H1 (cell line): ENCODE results near the gene ZNF462. TPM values are rescaled to one million over a fixed set of nuclear protein-coding genes. Genes with fewer than 3 reads are reported as not detected.

Source experiments
- CTCF ChIA-PET: fragments of 300-600 bp; sonication (Branson Sonifier 250); formaldehyde crosslinking; loops from one replicate; lab custom pipeline; 2021; ENCODE audit not compliant: partially characterized antibody; lab: Charles Lee
- POLR2A ChIA-PET: fragments of 300-600 bp; sonication (Branson Sonifier 250); formaldehyde crosslinking; loops from one replicate; lab custom pipeline; 2021; ENCODE audit warnings: inconsistent platforms; ENCODE audit not compliant: partially characterized antibody; lab: Charles Lee
- DNase-seq, 2 experiments: peaks; one replicate each; pipeline versions ENCODE4 v3.0.0 to v3.0.0-alpha.2; 2010 to 2022; ENCODE audit warnings: low spot score in 2 of 2, low read depth in 1 of 2, mixed read lengths in 1 of 2
- FAIRE-seq: peaks from 2 replicates; lab custom pipeline; 2011; peaks lifted over from hg19 to GRCh38; lab: Jason Lieb, UNC
- H2AFZ ChIP-seq: 2 replicates; pipeline ENCODE4 v1.8.1; 2012; ENCODE audit warnings: low read length, inconsistent platforms
- H2AK5ac ChIP-seq: 2 replicates; pipeline ENCODE4 v1.6.1; 2013; ENCODE audit warnings: low read depth, low read length
- H2BK120ac ChIP-seq: replicated peaks from 2 replicates; pipeline ENCODE3; 2013; ENCODE audit warnings: low read depth, low read length, inconsistent platforms
- H2BK12ac ChIP-seq: 2 replicates; pipeline ENCODE4 v1.6.1; 2013; ENCODE audit warnings: low read depth, low read length
- H2BK15ac ChIP-seq: 2 replicates; pipeline ENCODE4 v1.6.1; 2013; ENCODE audit warnings: low read length
- H2BK20ac ChIP-seq: 2 replicates; pipeline ENCODE4 v1.6.1; 2013; ENCODE audit warnings: low read length
- H2BK5ac ChIP-seq: 2 replicates; pipeline ENCODE4 v1.6.1; 2013; ENCODE audit warnings: low read depth, low read length
- H3K14ac ChIP-seq: 2 replicates; pipeline ENCODE4 v1.6.1; 2013; ENCODE audit warnings: inconsistent platforms; ENCODE audit not compliant: insufficient read length
- H3K18ac ChIP-seq: 2 replicates; pipeline ENCODE4 v1.6.1; 2013; ENCODE audit warnings: low read length; ENCODE audit errors: extremely low read depth
- H3K23ac ChIP-seq: 2 replicates; pipeline ENCODE4 v1.6.1; 2013; ENCODE audit warnings: inconsistent platforms; ENCODE audit not compliant: insufficient read length
- H3K23me2 ChIP-seq: 2 replicates; pipeline ENCODE4 v1.6.1; 2013; ENCODE audit warnings: low read depth, low read length
- H3K27ac ChIP-seq: 2 replicates; pipeline ENCODE4 v1.6.1; 2011; ENCODE audit warnings: low read depth, low read length, inconsistent platforms
- H3K27me3 ChIP-seq, 4 experiments: replicated peaks in 1 of 4; 1 replicate in 1 of 4; 2 replicates in 3 of 4; pipeline versions ENCODE4 v1.6.1 to v1.8.1; 2011 to 2013; ENCODE audit warnings: low read length in 3 of 4, mild to moderate bottlenecking in 3 of 4, inconsistent platforms in 2 of 4, mixed read lengths in 2 of 4, moderate library complexity in 1 of 4; ENCODE audit not compliant: control insufficient read depth in 3 of 4, insufficient read depth in 3 of 4; ENCODE audit errors: extremely low read depth in 1 of 4
- H3K36me3 ChIP-seq, 4 experiments: 2 replicates each; pipeline versions ENCODE4 v1.6.1 to v1.8.1; 2011 to 2013; ENCODE audit warnings: mild to moderate bottlenecking in 4 of 4, low read length in 3 of 4, moderate library complexity in 2 of 4, control low read depth in 1 of 4, inconsistent platforms in 1 of 4; ENCODE audit not compliant: insufficient read depth in 4 of 4, control insufficient read depth in 2 of 4
- H3K4ac ChIP-seq: replicated peaks from 2 replicates; pipeline ENCODE3; 2013; ENCODE audit warnings: low read length, low read depth, mixed read lengths, inconsistent platforms; ENCODE audit not compliant: insufficient read length
- H3K4me1 ChIP-seq, 4 experiments: replicated peaks in 1 of 4; 1 replicate in 1 of 4; 2 replicates in 3 of 4; pipeline versions ENCODE4 v1.6.1 to v1.8.1; 2011 to 2013; ENCODE audit warnings: low read length in 3 of 4, inconsistent platforms in 2 of 4, mixed read lengths in 1 of 4; ENCODE audit not compliant: insufficient read depth in 4 of 4, control insufficient read depth in 3 of 4
- H3K4me2 ChIP-seq, 2 experiments: 2 replicates each; pipeline versions ENCODE4 v1.6.1 to v1.8.1; 2011 to 2013; ENCODE audit warnings: low read depth in 2 of 2, low read length in 2 of 2, control low read depth in 1 of 2, inconsistent platforms in 1 of 2, mild to moderate bottlenecking in 1 of 2; ENCODE audit not compliant: insufficient read depth in 1 of 2
- H3K4me3 ChIP-seq, 4 experiments: fragments of 200-600, 300-600 bp in 1 of 4; sonication (generic), shearing (Covaris generic), sonication (Bioruptor Twin) in 1 of 4; 2 replicates each; pipeline versions ENCODE4 v1.5.1 to v1.8.1; 2011 to 2016; ENCODE audit warnings: low read length in 4 of 4, low read depth in 3 of 4, control low read depth in 2 of 4, inconsistent platforms in 2 of 4, mild to moderate bottlenecking in 2 of 4, mixed read lengths in 1 of 4, moderate library complexity in 1 of 4; ENCODE audit not compliant: insufficient read depth in 2 of 4; ENCODE audit errors: extremely low read depth in 1 of 4
- H3K56ac ChIP-seq: replicated peaks from 2 replicates; pipeline ENCODE3; 2013; ENCODE audit warnings: low read depth, mild to moderate bottlenecking, mixed read lengths, low read length, inconsistent platforms; ENCODE audit not compliant: insufficient read length
- H3K79me1 ChIP-seq: 2 replicates; pipeline ENCODE4 v1.6.1; 2013; ENCODE audit warnings: low read depth, low read length, control low read depth
- H3K79me2 ChIP-seq, 2 experiments: 2 replicates each; pipeline versions ENCODE4 v1.6.1 to v1.8.1; 2012 to 2013; ENCODE audit warnings: low read length in 2 of 2, mild to moderate bottlenecking in 2 of 2, inconsistent platforms in 1 of 2; ENCODE audit not compliant: insufficient read depth in 2 of 2, control insufficient read depth in 1 of 2
- H3K9ac ChIP-seq, 4 experiments: replicated peaks in 1 of 4; 1 replicate in 1 of 4; 2 replicates in 3 of 4; pipeline versions ENCODE4 v1.6.1 to v1.8.1; 2011 to 2013; ENCODE audit warnings: low read depth in 3 of 4, low read length in 3 of 4, control low read depth in 2 of 4, mild to moderate bottlenecking in 2 of 4, moderate library complexity in 2 of 4, inconsistent platforms in 1 of 4; ENCODE audit errors: extremely low read depth in 1 of 4
- H3K9me3 ChIP-seq, 2 experiments: 2 replicates each; pipeline versions ENCODE4 v1.6.1 to v1.8.1; 2012 to 2013; ENCODE audit warnings: mild to moderate bottlenecking in 2 of 2, moderate library complexity in 2 of 2, control low read depth in 1 of 2, inconsistent platforms in 1 of 2, low read depth in 1 of 2, low read length in 1 of 2, mixed read lengths in 1 of 2; ENCODE audit not compliant: insufficient read depth in 2 of 2
- H4K20me1 ChIP-seq, 2 experiments: replicated peaks in 1 of 2; 2 replicates each; pipeline versions ENCODE3 to v1.8.1; 2011 to 2013; ENCODE audit warnings: inconsistent platforms in 2 of 2, low read length in 2 of 2, mild to moderate bottlenecking in 1 of 2; ENCODE audit not compliant: insufficient read depth in 2 of 2, control insufficient read depth in 1 of 2
- H4K5ac ChIP-seq: 2 replicates; pipeline ENCODE4 v1.6.1; 2013; ENCODE audit warnings: low read length, low read depth, mixed read lengths, inconsistent platforms; ENCODE audit not compliant: insufficient read length
- H4K8ac ChIP-seq: 2 replicates; pipeline ENCODE4 v1.8.0; 2013; ENCODE audit warnings: mild to moderate bottlenecking, moderate library complexity, low read length, inconsistent platforms; ENCODE audit not compliant: insufficient read depth; ENCODE audit errors: extremely low read depth
- H4K91ac ChIP-seq: replicated peaks from 2 replicates; pipeline ENCODE3; 2013; ENCODE audit warnings: low read length, mixed read lengths, inconsistent platforms; ENCODE audit not compliant: insufficient read length
- JUN ChIP-seq: IDR thresholded peaks from 2 replicates; pipeline ENCODE4 v1.6.1; 2011; ENCODE audit warnings: low read depth, mild to moderate bottlenecking, improper control_type of control experiment, low read length
- PHF8 ChIP-seq: fragments of 200-600 bp; sonication (generic); conservative IDR thresholded peaks from 2 replicates; pipeline ENCODE4 v1.7.1; 2012; ENCODE audit warnings: low read depth, mild to moderate bottlenecking, inconsistent platforms, low read length, moderate library complexity
- POU5F1 ChIP-seq: IDR thresholded peaks from 2 replicates; pipeline ENCODE4 v1.6.1; 2011; ENCODE audit warnings: low read depth, mild to moderate bottlenecking, low read length, moderate library complexity
- SAP30 ChIP-seq: fragments of 300-600 bp; sonication (generic); IDR thresholded peaks from 2 replicates; pipeline ENCODE4 v1.7.1; 2012; ENCODE audit warnings: low read length, moderate library complexity, mild to moderate bottlenecking, inconsistent platforms; ENCODE audit not compliant: insufficient read depth, insufficient replicate concordance
- TBP ChIP-seq: IDR thresholded peaks from 2 replicates; pipeline ENCODE4 v1.6.1; 2011; ENCODE audit warnings: low read depth, low read length, improper control_type of control experiment
- WGBS, 2 experiments: shearing (Covaris generic) in 1 of 2; methylation state at CpG; one replicate each; pipeline versions ENCODE4 v1.1.6 to v1.1.7; 2013 to 2015; ENCODE audit warnings: low lambda C conversion rate in 2 of 2, mixed read lengths in 2 of 2, inconsistent platforms in 1 of 2, low coverage in 1 of 2, missing lambda C conversion rate in 1 of 2; ENCODE audit not compliant: insufficient replicate concordance in 2 of 2, insufficient coverage in 1 of 2, insufficient read length in 1 of 2; ENCODE audit errors: extremely low coverage in 1 of 2, missing lambda C conversion rate in 1 of 2; 5-methylcytosine and 5-hydroxymethylcytosine counted together
- polyA plus RNA-seq, 7 experiments: library from polyadenylated mRNA; depleted of rRNA in 3 of 7; stranded (reverse) in 5 of 7; unstranded in 2 of 7; fragments of >200 nt in 5 of 7; fragments of 200-250 nt in 2 of 7; gene quantifications; 1 replicate in 5 of 7; 2 replicates in 1 of 7; 4 replicates in 1 of 7; pipeline versions ENCODE4 v1.2.1 to v1.2.3, GENCODE V29; 2011 to 2013; ENCODE audit warnings: missing spikeins in 2 of 7, mixed read lengths in 2 of 7
- total RNA-seq: library from RNA; stranded (reverse); fragmentation: NEBNext Ultra II Directional; extraction: Animal tissue kit (Norgen Biotek cat#: 25700); gene quantifications from 2 replicates; pipeline ENCODE4 v1.2.1, GENCODE V29; 2021

Gene ZNF462
- total and polyA plus RNA-seq, 2 of the 8 experiments (the other 6 are each of a cell fraction or from before 2014, with no cell fraction given) = 30.0 to 163 TPM

GRCh38 chr9:106941916-106942315 is 79.0 kb downstream of the ZNF462 start:
- WGBS, 2 experiments = 72% methylated on average over 2 of the region's 2 CpGs; no CpG with 5 or more reads in 1 of the 2 experiments
- no peaks in the 10 kb centered on the region; the same call in 1 of the 2 replicates for H3K79me1 ChIP-seq
- peaks cover 1 to 9% of the 10 kb centered on the region in 2 experiments for H4K20me1 ChIP-seq
- no peak overlapping the region for H3K27ac ChIP-seq
- no peak overlapping the region for H3K56ac ChIP-seq
- no peak overlapping the region for H3K18ac ChIP-seq
- TF ChIP-seq TBP (no peak), POU5F1 (no peak), SAP30 (no peak), PHF8 (no peak), JUN (no peak)
- TF ChIP-seq, all 59 proteins: peak for 0
- peaks cover 0 to 46% of the 10 kb centered on the region in 2 experiments; a peak in 2 of 4 replicates for H3K79me2 ChIP-seq
- no peak overlapping the region for H4K8ac ChIP-seq
- FAIRE-seq (no peak), DNase-seq (no peak)
- H3K36me3 ChIP-seq = peaks cover 19 to 93% (median 58%) of the 10 kb centered on the region in 4 experiments
- no peaks in the 10 kb centered on the region for H3K4me1 ChIP-seq
- no peak overlapping the region; a peak in 1 of 7 replicates for H3K9ac ChIP-seq
- no peak overlapping the region for H4K5ac ChIP-seq
- H4K91ac ChIP-seq = no peak overlapping the region
- no peak overlapping the region for H3K4me3 ChIP-seq
- no peaks in the 10 kb centered on the region for H3K23me2 ChIP-seq
- no peak overlapping the region for H3K4ac ChIP-seq
- no peaks in the 10 kb centered on the region for H3K9me3 ChIP-seq
- ChIA-PET CTCF (interaction anchor here (0.9 to 1.1 kb wide), 2 partner anchors 52 to 215 kb away, joined by 3 read pairs; no protein-coding TSS in a partner anchor), POLR2A (interaction anchor here (0.8 to 2.1 kb wide), 4 partner anchors 8 to 82 kb away, joined by 3 to 6 read pairs (median 4); no protein-coding TSS in a partner anchor)
- H2BK15ac ChIP-seq = no peak overlapping the region
- H2AFZ ChIP-seq = no peak overlapping the region
- H3K27me3 ChIP-seq = no peaks in the 10 kb centered on the region
- no peak overlapping the region for H2BK120ac ChIP-seq
- no peak overlapping the region for H2BK20ac ChIP-seq
- H3K4me2 ChIP-seq = no peak overlapping the region
- no peak overlapping the region for H3K23ac ChIP-seq
- H2BK5ac ChIP-seq = no peak overlapping the region
- H2AK5ac ChIP-seq = no peak overlapping the region
- H3K14ac ChIP-seq = no peak overlapping the region
- no peak overlapping the region for H2BK12ac ChIP-seq
